K562 (cell line): Measurements from ENCODE around the gene PVALEF. TPM values are rescaled to one million over a fixed set of nuclear protein-coding genes. Genes with fewer than 3 reads are reported as not detected.

ENCODE experiments used
- ATAC-seq: fragments of 200-7000 bp; cut with Tn5 transposase; 3 replicates; pipeline ENCODE4 v1.9.1; 2020; ENCODE audit warnings: moderate library complexity
- BruUV-seq: library from RNA; stranded (reverse); fragments of 400-500 nt; replicated peaks from 2 replicates; lab custom pipeline; 2021; lab: Mats Ljungman, UMichigan
- CTCF ChIA-PET: fragments of 300-600 bp; formaldehyde crosslinking; extraction: SDS; loops from one replicate; lab custom pipeline; 2021; ENCODE audit warnings: low intra/inter-chr PET ratio; lab: Yijun Ruan, JAX
- POLR2A ChIA-PET: fragments of 300-600, 350-650 bp; sonication (Branson Sonifier 250); formaldehyde crosslinking; extraction: SDS; loops from one replicate; lab custom pipeline; 2021; ENCODE audit warnings: antibody characterized with exemption, inconsistent platforms; lab: Yijun Ruan, JAX
- DNase-seq, 4 experiments: peaks; one replicate each; pipeline versions ENCODE4 v3.0.0 to v3.0.0-alpha.2; 2011 to 2018; ENCODE audit warnings: low spot score in 3 of 4, mixed read lengths in 3 of 4; ENCODE audit errors: extremely low read depth in 1 of 4
- FAIRE-seq: peaks from 2 replicates; lab custom pipeline; 2011; peaks lifted over from hg19 to GRCh38; lab: Jason Lieb, UNC
- H2AFZ ChIP-seq: 2 replicates; pipeline ENCODE4 v1.6.0; 2011; ENCODE audit warnings: low read depth, low read length, control low read depth, inconsistent platforms
- H3K27ac ChIP-seq: fragments of 200-600 bp; 3 replicates; pipeline ENCODE4 v1.8.0; 2011; ENCODE audit warnings: low read depth, mild to moderate bottlenecking, control low read depth, inconsistent platforms, low read length, moderate library complexity, mixed read lengths; ENCODE audit errors: extremely low read depth
- H3K27me3 ChIP-seq, 2 experiments: fragments of 300-600 bp in 1 of 2; 2 replicates in 1 of 2; 3 replicates in 1 of 2; pipeline versions ENCODE4 v1.6.0 to v1.8.0; 2011; ENCODE audit warnings: inconsistent platforms in 2 of 2, low read length in 2 of 2, mild to moderate bottlenecking in 1 of 2, mixed read lengths in 1 of 2, moderate library complexity in 1 of 2; ENCODE audit not compliant: control insufficient read depth in 2 of 2, insufficient read depth in 2 of 2
- H3K36me3 ChIP-seq: fragments of 300-600 bp; 3 replicates; pipeline ENCODE4 v1.8.0; 2011; ENCODE audit warnings: mild to moderate bottlenecking, low read length, inconsistent platforms; ENCODE audit not compliant: control insufficient read depth, insufficient read depth
- H3K4me1 ChIP-seq, 2 experiments: fragments of 200-600 bp in 1 of 2; replicated peaks in 1 of 2; 2 replicates in 1 of 2; 3 replicates in 1 of 2; pipeline versions ENCODE4 v1.5.1 to v1.8.0; 2011; ENCODE audit warnings: inconsistent platforms in 2 of 2, low read length in 2 of 2, mild to moderate bottlenecking in 1 of 2, mixed read lengths in 1 of 2, moderate library complexity in 1 of 2; ENCODE audit not compliant: control insufficient read depth in 2 of 2, insufficient read depth in 2 of 2
- H3K4me2 ChIP-seq: 2 replicates; pipeline ENCODE4 v1.6.1; 2011; ENCODE audit warnings: low read length, control low read depth, inconsistent platforms, mixed read lengths; ENCODE audit not compliant: insufficient read depth
- H3K4me3 ChIP-seq: fragments of 200-600 bp; sonication (generic), shearing (Covaris generic); 2 replicates; pipeline ENCODE4 v1.5.1; 2016; ENCODE audit warnings: control low read depth, inconsistent platforms
- H3K79me2 ChIP-seq: fragments of 200-600 bp; 3 replicates; pipeline ENCODE4 v1.8.0; 2011; ENCODE audit warnings: low read length, inconsistent platforms; ENCODE audit not compliant: control insufficient read depth, insufficient read depth
- H3K9ac ChIP-seq, 2 experiments: 2 replicates each; pipeline versions ENCODE4 v1.6.0 to v1.6.1; 2011; ENCODE audit warnings: low read depth in 2 of 2, low read length in 2 of 2, control low read depth in 1 of 2, inconsistent platforms in 1 of 2, mild to moderate bottlenecking in 1 of 2, mixed read lengths in 1 of 2; ENCODE audit not compliant: insufficient read depth in 1 of 2
- H3K9me1 ChIP-seq: one replicate; pipeline ENCODE4 v1.6.0; 2011; ENCODE audit warnings: inconsistent platforms, mild to moderate bottlenecking, low read length, moderate library complexity; ENCODE audit not compliant: control insufficient read depth, insufficient read depth
- H3K9me3 ChIP-seq: replicated peaks from 2 replicates; pipeline ENCODE4 v1.5.1; 2011; ENCODE audit warnings: low read depth, low read length, inconsistent platforms; ENCODE audit not compliant: control insufficient read depth, insufficient read depth
- H4K20me1 ChIP-seq: replicated peaks from 2 replicates; pipeline ENCODE4 v1.6.1; 2011; ENCODE audit warnings: low read length, inconsistent platforms, mixed read lengths; ENCODE audit not compliant: control insufficient read depth, insufficient read depth
- BRCA1 ChIP-seq, 2 experiments: fragments of 450-650 bp in 1 of 2; sonication (generic) in 1 of 2; formaldehyde crosslinking in 1 of 2; IDR thresholded peaks; 2 replicates each; pipeline versions ENCODE4 v1.5.0 to v1.6.1; 2017 to 2020; ENCODE audit warnings: mild to moderate bottlenecking in 1 of 2, missing genetic modification reagents in 1 of 2
- ESRRB ChIP-seq: fragments of 250-450 bp; sonication (Bioruptor Pico); IDR thresholded peaks from 2 replicates; pipeline ENCODE4 v1.5.0; 2020; ENCODE audit warnings: mild to moderate bottlenecking, moderate library complexity, borderline replicate concordance
- HNRNPL ChIP-seq: fragments of 200-400 bp; formaldehyde crosslinking; IDR thresholded peaks from 2 replicates; pipeline ENCODE4 v1.6.1; 2017; ENCODE audit warnings: low read depth, mild to moderate bottlenecking, low read length
- MGA ChIP-seq: fragments of 450-650 bp; IDR thresholded peaks from 2 replicates; pipeline ENCODE4 v1.6.1; 2016; ENCODE audit warnings: mild to moderate bottlenecking, moderate library complexity
- ZNF3 ChIP-seq: fragments of 250-450 bp; sonication (Bioruptor Pico); IDR thresholded peaks from 2 replicates; pipeline ENCODE4 v1.5.0; 2021; ENCODE audit warnings: mild to moderate bottlenecking, moderate library complexity
- ZNF408 ChIP-seq: fragments of 250-450 bp; sonication (Bioruptor Pico); IDR thresholded peaks from 2 replicates; pipeline ENCODE4 v1.4.0; 2020; ENCODE audit warnings: low read depth, mild to moderate bottlenecking, moderate library complexity
- WGBS: fragments of 100-300 bp; shearing (Covaris generic); methylation state at CpG from one replicate; pipeline ENCODE4 v1.1.6; 2016; ENCODE audit warnings: low coverage, mixed read lengths; ENCODE audit not compliant: insufficient coverage; ENCODE audit errors: missing lambda C conversion rate; 5-methylcytosine and 5-hydroxymethylcytosine counted together
- in situ Hi-C: fragments of 300-500 bp; cut with MboI; formaldehyde crosslinking; loops from 4 replicates; pipeline ENCODE4 v1.15.0; 2018; ENCODE audit warnings: inconsistent platforms, mixed read lengths
- intact Hi-C: fragments of 100-400 bp; cut with micrococcal nuclease; formaldehyde crosslinking; loops from 2 replicates; pipeline ENCODE4 v1.14.2; 2022
- polyA plus RNA-seq, 8 experiments: library from polyadenylated mRNA; depleted of rRNA in 4 of 8; stranded (reverse) in 5 of 8; unstranded in 3 of 8; fragments of >200 nt; fragmentation: Nextera tagmentation in 2 of 8; fragmentation: Illumina TruSeq in 1 of 8; extraction: Ambion mirVana in 2 of 8; extraction: Trizol in 1 of 8; gene quantifications; 2 replicates each; pipeline versions ENCODE4 v1.2.1 to v1.2.3, GENCODE V29; 2011 to 2014; ENCODE audit warnings: inconsistent platforms in 1 of 8, missing spikeins in 1 of 8
- total RNA-seq, 7 experiments: library from RNA; depleted of rRNA in 6 of 7; stranded (reverse); fragments of >200 nt in 6 of 7; fragmentation: Illumina TruSeq in 2 of 7; extraction: Trizol in 2 of 7; gene quantifications; 2 replicates each; pipeline versions ENCODE4 v1.2.1 to v1.2.3, GENCODE V29; 2011 to 2021; ENCODE audit warnings: low replicate concordance in 1 of 7

Gene PVALEF
- total and polyA plus RNA-seq, 9 of the 15 experiments (the other 6 are each of a cell fraction or from before 2014, with no cell fraction given) = not detected

- no peak for TF ChIP-seq ESRRB
- TF ChIP-seq BRCA1 (IDR thresholded peaks at IDR 0.05) = no peak
- TF ChIP-seq BRCA1 (CRISPR knock-in tag; IDR thresholded peaks at IDR 0.05) = no peak
- TF ChIP-seq HNRNPL = no peak
- TF ChIP-seq ZNF408 (CRISPR knock-in tag) = no peak
- TF ChIP-seq ZNF3 (CRISPR knock-in tag) = no peak
- no peak for TF ChIP-seq MGA
- TF ChIP-seq, all 486 proteins: peak for 0
Measured at GRCh38 chr17:81127526-81128177, 37.7 kb upstream of the PVALEF start.

More at GRCh38 chr17:81127526-81128177, 37.7 kb upstream of the PVALEF start:
- no TSS peak for BruUV-seq
- WGBS = 7% methylated on average over 18 of the region's 25 CpGs
- H3K27me3 ChIP-seq = peaks cover 9 to 28% of the 10 kb centered on the region in 2 experiments; a peak in 4 of 5 replicates
- ATAC-seq (0 out of 3 replicates have a peak, but pooled peaks have one; percentile 10), DNase-seq (no peak), FAIRE-seq (no peak)
- H3K4me2 ChIP-seq = no peak overlapping the region
- H2AFZ ChIP-seq = no peak overlapping the region
- no peak overlapping the region for H3K9ac ChIP-seq
- ChIA-PET CTCF (no interaction called here), POLR2A (interaction anchor here (0.6 to 1.4 kb wide), 2 partner anchors 26 to 949 kb away, joined by 3 to 4 read pairs; no protein-coding TSS in a partner anchor)
- no peak overlapping the region for H3K4me3 ChIP-seq
- H3K9me1 ChIP-seq = no peaks in the 10 kb centered on the region
- intact Hi-C loops = no loop called here
- no peaks in the 10 kb centered on the region for H3K9me3 ChIP-seq
- H4K20me1 ChIP-seq = no peaks in the 10 kb centered on the region
- H3K27ac ChIP-seq = no peak overlapping the region
- H3K79me2 ChIP-seq = no peaks in the 10 kb centered on the region
- H3K36me3 ChIP-seq = no peaks in the 10 kb centered on the region
- in situ Hi-C loops = loop anchor here (25.0 kb wide), 1 partner anchor 110 kb away; the partner anchor contains the start of genes NDUFAF8 and TEPSIN
- peaks cover 0 to 85% of the 10 kb centered on the region in 2 experiments; a peak in 2 of 5 replicates for H3K4me1 ChIP-seq
